GM11168 (cell line): Measurements from ENCODE around the gene IL17C.

ENCODE experiments used
- in situ Hi-C: fragments of 300-500 bp; cut with MboI; formaldehyde crosslinking; loops from one replicate; pipeline ENCODE4 v1.12.0; 2022; ENCODE audit warnings: low sequenced_read_pairs; ENCODE audit not compliant: unreplicated experiment

IL17C gene

GRCh38 chr16:88678224-88678979, 40.0 kb downstream of the IL17C start:
- in situ Hi-C loops, result no loop called here

GRCh38 chr16:88680554-88681083, 42.2 kb downstream of the IL17C start:
- in situ Hi-C loops, result no loop called here

- in situ Hi-C loops, result no loop called here
These were observed 42.8 kb downstream of the IL17C start for GRCh38 chr16:88681084-88681680.

- in situ Hi-C loops, result no loop called here
These were observed 43.5 kb downstream of the IL17C start for GRCh38 chr16:88681709-88682451.

GRCh38 chr16:88684569-88685155, 46.3 kb downstream of the IL17C start:
- in situ Hi-C loops, result no loop called here

- in situ Hi-C loops, result no loop called here
These were observed 47.0 kb downstream of the IL17C start for GRCh38 chr16:88685156-88686061.

- in situ Hi-C loops, result no loop called here
These were observed 47.7 kb downstream of the IL17C start for GRCh38 chr16:88686062-88686438.

- in situ Hi-C loops, result no loop called here
These were observed 48.3 kb downstream of the IL17C start, which contains the start of gene SNAI3 for GRCh38 chr16:88686439-88687253. SNAI3 (minus strand) TSS chr16:88686507; CDS start chr16:88686406, 101 bp downstream.

- in situ Hi-C loops, result no loop called here
These were observed 48.8 kb downstream of the IL17C start for GRCh38 chr16:88687254-88687576.

GRCh38 chr16:88687676-88688012, 49.3 kb downstream of the IL17C start:
- in situ Hi-C loops, result no loop called here

GRCh38 chr16:88688013-88688778, 49.8 kb downstream of the IL17C start:
- in situ Hi-C loops, result no loop called here
